HG03378 (cell line): Measurements from ENCODE around the gene FUOM.
"Not testable (repeated sequence)": the region's sequence is repeated elsewhere in the genome, so short reads cannot be mapped to it uniquely, and the experiment has no call there.

Experiments used
- ATAC-seq: cut with Tn5 transposase; IDR thresholded peaks from one replicate; pipeline ENCODE4 v1.9.1; 2021; ENCODE audit warnings: mild to moderate bottlenecking, moderate library complexity; ENCODE audit not compliant: unreplicated experiment

The FUOM gene

GRCh38 chr10:133370030-133370786 is 12.4 kb upstream of the FUOM start:
- no peak for ATAC-seq

GRCh38 chr10:133368153-133368552 is 10.3 kb upstream of the FUOM start:
- no peak for ATAC-seq

DNA sequence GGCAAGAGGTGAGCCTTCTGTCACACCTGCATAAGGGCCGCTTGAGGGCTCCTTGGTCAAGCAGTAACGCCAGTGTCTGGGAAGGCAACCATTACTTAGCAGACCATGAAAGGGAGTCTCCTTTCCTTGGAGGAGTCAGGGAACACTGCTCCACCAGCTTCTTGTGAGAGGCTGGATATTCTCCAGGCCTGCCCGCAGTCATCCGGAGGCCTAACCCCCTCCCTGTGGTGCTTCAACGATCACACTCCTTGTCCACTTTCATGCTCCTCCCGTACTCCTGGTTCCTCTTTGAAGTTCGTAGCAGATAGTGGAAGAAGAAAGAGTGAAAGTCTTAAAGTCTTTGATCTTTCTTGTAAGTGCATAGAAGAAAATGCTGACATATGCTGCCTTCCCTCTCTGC is 9.6 kb upstream of the FUOM start:
- not testable (repeated sequence) for ATAC-seq

DNA sequence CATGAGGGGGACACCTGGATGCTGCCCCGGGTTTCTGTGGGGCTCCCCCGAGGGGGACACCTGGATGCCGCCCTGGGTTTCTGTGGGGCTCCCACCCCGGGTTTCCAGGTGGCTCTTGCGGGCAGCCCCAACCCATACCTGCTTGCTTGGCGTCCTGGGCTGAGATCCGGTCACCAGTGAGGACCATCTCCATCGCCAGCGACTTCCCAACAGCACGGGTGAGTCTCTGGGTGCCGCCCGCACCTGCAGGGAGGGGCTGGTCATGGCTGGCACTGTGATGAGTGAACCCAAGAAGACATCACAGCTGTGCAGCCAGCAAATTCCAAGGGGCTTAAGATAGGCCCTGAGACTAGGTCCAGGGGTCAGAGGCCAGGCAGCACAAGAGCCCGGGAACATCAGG is 8.9 kb upstream of the FUOM start:
- ATAC-seq: no peak

GRCh38 chr10:133366130-133366478 is 8.3 kb upstream of the FUOM start:
- no peak for ATAC-seq

- ATAC-seq: no peak
Measured at GRCh38 chr10:133365461-133366129, 7.8 kb upstream of the FUOM start.

- ATAC-seq: no peak
Measured at GRCh38 chr10:133364645-133365431, 7.0 kb upstream of the FUOM start.

DNA sequence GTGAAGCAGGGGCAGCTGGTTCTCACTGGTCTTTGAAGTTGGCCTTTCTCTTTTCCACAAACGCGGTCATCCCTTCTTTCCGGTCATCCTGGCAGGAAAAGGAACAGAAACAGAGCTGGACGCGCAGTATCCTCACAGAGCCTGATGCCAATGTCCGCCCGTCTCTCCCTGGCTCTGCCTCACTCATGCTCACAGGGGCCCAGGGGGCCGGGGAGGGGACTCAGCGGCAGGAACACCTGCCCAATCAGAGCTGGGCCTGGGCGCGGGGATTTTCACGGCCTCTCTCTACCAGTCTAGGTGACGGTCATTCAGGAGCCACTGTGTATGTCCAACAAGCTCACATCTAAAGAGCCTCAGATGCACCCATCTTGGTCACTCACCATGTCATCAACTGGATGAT is 5.0 kb upstream of the FUOM start:
- no peak for ATAC-seq

- no peak for ATAC-seq
Measured at GRCh38 chr10:133361773-133362441, 4.1 kb upstream of the FUOM start.

DNA sequence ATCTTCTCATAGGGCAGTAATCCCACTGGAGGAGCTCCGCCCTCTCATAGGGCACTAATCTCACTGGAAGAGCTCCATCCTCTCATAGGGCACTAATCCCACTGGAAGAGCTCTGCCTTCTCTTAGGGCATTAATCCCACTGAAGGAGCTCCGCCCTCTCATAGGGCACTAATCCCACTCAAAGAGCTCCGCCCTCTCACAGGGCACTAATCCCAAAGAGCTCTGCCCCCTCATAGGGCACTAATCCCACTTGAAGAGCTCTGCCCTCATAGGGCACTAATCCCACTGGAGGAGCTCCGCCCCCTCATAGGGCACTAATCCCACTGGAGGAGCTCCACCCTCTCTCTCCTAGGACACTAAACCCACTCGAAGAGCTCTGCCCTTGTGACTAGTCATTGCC is 3.4 kb upstream of the FUOM start:
- no peak for ATAC-seq

GRCh38 chr10:133359972-133360610 is 2.3 kb upstream of the FUOM start:
- no peak for ATAC-seq

DNA sequence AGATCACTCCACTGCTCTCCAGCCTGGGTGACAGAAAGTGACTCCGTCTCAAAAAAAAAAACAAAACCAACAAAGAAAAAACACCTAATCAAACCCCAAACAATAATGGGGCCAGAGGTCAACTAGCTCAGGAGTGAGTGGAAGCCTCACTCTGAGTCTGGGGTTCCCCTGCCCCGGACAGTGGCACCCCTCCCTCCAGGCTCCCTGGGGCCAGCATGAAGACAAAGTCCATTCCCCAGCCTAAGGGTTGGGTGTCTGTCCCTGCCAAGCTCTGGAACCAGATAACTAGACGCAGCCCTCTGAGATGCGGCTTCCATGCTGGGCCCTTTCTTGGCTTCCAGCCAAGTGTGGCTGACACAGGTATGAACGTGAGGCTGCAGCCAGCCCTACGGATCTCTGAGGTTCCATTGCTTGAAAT is 1.7 kb upstream of the FUOM start:
- no peak for ATAC-seq

DNA sequence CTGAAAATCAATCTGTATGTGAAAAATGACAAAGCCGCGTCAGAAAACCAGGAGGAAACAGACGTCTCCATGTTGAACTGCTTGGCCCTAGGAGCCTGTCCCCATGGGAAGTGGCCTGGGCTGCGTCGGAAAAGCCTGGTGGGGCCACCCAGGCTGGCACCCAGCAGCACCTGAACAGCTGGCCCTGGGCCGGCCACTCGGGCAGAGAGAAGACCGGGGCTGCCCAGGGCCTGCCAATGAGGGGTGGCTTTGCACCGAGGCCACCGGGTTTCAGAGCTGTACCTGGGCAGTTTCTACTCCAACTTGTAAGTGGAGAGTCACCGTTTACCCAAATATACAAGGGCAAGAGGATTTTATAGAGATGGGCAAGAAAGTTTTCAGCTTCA is 1.1 kb upstream of the FUOM start:
- ATAC-seq: no peak

DNA sequence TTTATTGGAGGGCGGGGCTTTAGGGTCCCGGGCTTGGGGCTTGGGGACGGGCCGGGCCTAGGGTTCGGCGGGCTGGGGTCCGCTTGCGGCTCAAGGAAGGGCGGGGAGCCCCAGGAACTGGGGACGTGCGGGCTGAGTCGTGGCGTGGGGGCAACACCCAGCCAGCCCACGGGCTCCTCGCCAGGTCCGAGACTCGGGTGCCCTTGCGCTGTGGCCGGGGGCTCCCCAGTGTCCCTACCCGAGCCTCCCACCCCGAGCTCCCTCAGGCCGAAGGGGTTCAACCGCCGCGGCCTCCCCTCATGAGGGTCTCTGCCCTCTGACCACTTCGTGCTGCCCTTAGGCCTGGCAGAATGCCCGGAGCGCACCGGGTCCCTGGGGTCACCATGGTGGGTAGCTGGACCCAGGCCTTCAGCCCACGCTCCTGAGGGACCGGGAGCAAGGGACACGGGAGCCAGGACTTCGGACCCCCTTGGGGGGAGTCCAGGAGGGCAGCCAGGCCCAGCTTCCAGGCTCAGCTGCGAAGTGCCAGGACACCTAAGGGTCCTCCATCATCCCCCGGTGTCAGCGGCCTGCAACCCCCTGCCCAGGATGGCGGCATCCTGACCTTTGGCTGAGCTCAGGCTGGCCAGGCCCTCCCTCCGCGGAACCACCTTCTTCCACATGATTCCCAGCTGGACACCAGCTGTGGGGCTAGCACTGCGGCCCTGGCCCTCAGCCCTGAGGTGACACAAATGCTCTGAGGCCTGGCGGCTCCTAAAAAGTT is 524 bp upstream of the FUOM start:
- ATAC-seq: no peak

GRCh38 chr10:133356549-133357284 is 1.1 kb downstream of the FUOM start:
- no peak for ATAC-seq

GRCh38 chr10:133355991-133356390 is 1.8 kb downstream of the FUOM start:
- ATAC-seq: no peak

DNA sequence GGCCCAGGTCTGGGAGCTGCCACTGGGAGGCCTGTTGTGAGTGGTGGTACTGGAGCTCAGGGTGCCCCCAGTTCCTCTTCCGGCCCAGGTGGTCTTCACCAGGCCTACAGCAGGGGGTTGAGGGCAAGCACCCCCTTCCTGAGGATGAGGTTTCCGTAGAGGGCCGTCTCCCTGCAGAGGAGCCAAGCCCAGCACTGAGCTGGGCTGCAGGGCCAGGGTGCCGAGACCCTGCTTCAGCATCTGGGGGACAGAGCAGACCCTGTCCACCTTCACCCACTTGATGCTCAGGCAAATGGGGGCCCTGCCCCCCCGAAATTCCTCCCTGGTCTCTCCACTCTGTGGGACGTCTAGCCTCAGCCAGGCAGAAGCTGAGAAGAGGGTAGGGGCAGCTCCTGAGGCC is 2.6 kb downstream of the FUOM start:
- no peak for ATAC-seq

GRCh38 chr10:133354672-133355240 is 3.1 kb downstream of the FUOM start:
- ATAC-seq: no peak

- no peak for ATAC-seq
Measured at GRCh38 chr10:133353988-133354605, 3.7 kb downstream of the FUOM start.
